ENCODE data around the gene CACUL1. TPM values are rescaled to one million over a fixed set of nuclear protein-coding genes. Genes with fewer than 3 reads are reported as not detected.

The CACUL1 gene
- total RNA-seq, 1 experiment from 2014 or later = 67.5 TPM

DNA sequence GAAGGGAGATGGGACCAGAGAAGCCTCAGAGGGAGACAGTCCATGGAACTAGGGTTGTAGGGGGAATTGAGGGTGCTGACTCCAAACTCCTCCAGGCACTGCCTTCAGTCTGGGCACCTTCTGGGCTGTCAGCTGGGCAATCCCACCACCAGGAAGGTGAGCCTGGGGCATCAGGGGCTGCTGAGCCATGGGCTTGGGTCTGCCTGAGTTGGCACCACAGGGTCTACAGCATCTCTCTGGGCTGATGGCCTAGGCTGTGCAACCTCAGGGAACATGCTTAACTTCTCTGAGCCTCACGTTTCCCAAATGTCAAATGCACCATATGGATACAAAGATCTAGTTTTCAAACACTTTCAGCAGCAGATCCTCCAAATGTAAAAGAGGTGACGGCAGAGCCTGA is 112.5 kb downstream of the CACUL1 start:
- no peak overlapping the region for H2AFZ ChIP-seq (ENCODE audit: low read depth, low read length, poor library complexity, severe bottlenecking)
- CTCF ChIA-PET = no interaction called here
- no peak overlapping the region for H3K9ac ChIP-seq (ENCODE audit: low read length)
- peaks cover 31% of the 10 kb centered on the region; the same call in 1 of the 2 replicates for H3K27me3 ChIP-seq (ENCODE audit: insufficient read depth, low read length)
- peaks cover 0 to 4% of the 10 kb centered on the region in 2 experiments; a peak in 2 of 4 replicates for H3K9me3 ChIP-seq (ENCODE audit: control insufficient read depth in 1 of 2, insufficient read depth in 1 of 2, low read depth in 1 of 2, low read length in 2 of 2)
- RAD21 ChIA-PET (ENCODE audit: low non-redundant PET in 1 of 2, low total read pairs in 2 of 2, uncharacterized antibody in 2 of 2, unreplicated experiment in 2 of 2) = no interaction called here
- no peaks in the 10 kb centered on the region for H3K79me2 ChIP-seq (ENCODE audit: insufficient read depth, low read length)
- no TSS peak for BruUV-seq (replicated peaks)
- no peak overlapping the region for H3K27ac ChIP-seq (ENCODE audit: low read depth, low read length)
- H3K4me1 ChIP-seq (ENCODE audit: control insufficient read depth in 1 of 2, insufficient read depth in 2 of 2, low read length in 2 of 2) = no peaks in the 10 kb centered on the region
- no peaks in the 10 kb centered on the region for H4K20me1 ChIP-seq (ENCODE audit: insufficient read depth)
- TF ChIP-seq YY1 (IDR thresholded peaks at IDR 0.05; ENCODE audit: extremely low read depth, insufficient replicate concordance, low read depth, low read length) = no peak
- no peak for TF ChIP-seq SIN3A (IDR thresholded peaks at IDR 0.05; ENCODE audit: low read depth)
- no peak for TF ChIP-seq SRF (IDR thresholded peaks at IDR 0.05; ENCODE audit: low read depth)
- TF ChIP-seq, protein P1, sequence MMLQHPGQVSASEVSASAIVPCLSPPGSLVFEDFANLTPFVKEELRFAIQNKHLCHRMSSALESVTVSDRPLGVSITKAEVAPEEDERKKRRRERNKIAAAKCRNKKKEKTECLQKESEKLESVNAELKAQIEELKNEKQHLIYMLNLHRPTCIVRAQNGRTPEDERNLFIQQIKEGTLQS (IDR thresholded peaks at IDR 0.05) = no peak
- TF ChIP-seq, protein P2, sequence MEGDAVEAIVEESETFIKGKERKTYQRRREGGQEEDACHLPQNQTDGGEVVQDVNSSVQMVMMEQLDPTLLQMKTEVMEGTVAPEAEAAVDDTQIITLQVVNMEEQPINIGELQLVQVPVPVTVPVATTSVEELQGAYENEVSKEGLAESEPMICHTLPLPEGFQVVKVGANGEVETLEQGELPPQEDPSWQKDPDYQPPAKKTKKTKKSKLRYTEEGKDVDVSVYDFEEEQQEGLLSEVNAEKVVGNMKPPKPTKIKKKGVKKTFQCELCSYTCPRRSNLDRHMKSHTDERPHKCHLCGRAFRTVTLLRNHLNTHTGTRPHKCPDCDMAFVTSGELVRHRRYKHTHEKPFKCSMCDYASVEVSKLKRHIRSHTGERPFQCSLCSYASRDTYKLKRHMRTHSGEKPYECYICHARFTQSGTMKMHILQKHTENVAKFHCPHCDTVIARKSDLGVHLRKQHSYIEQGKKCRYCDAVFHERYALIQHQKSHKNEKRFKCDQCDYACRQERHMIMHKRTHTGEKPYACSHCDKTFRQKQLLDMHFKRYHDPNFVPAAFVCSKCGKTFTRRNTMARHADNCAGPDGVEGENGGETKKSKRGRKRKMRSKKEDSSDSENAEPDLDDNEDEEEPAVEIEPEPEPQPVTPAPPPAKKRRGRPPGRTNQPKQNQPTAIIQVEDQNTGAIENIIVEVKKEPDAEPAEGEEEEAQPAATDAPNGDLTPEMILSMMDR (IDR thresholded peaks at IDR 0.05 in 2 of 3, conservative IDR thresholded peaks at IDR 0.05 in 1 of 3; ENCODE audit: borderline replicate concordance in 1 of 3, insufficient read depth in 1 of 3, low read depth in 2 of 3, low read length in 2 of 3) = no peak
- TF ChIP-seq CEBPB (IDR thresholded peaks at IDR 0.05; ENCODE audit: low read depth) = no peak
- TF ChIP-seq CBX3 (IDR thresholded peaks at IDR 0.05; ENCODE audit: low read depth) = no peak
- TF ChIP-seq, protein P3, sequence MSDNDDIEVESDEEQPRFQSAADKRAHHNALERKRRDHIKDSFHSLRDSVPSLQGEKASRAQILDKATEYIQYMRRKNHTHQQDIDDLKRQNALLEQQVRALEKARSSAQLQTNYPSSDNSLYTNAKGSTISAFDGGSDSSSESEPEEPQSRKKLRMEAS (IDR thresholded peaks at IDR 0.05) = no peak
- TF ChIP-seq EZH2 (IDR thresholded peaks at IDR 0.05) = no peak
- TF ChIP-seq TCF7L2 (IDR thresholded peaks at IDR 0.05; ENCODE audit: borderline replicate concordance, extremely low read depth, insufficient read depth, insufficient read length) = no peak
- TF ChIP-seq ELF1 (IDR thresholded peaks at IDR 0.05; ENCODE audit: borderline replicate concordance, low read depth) = no peak
- TF ChIP-seq JUND (IDR thresholded peaks at IDR 0.05) = no peak
- no peak for TF ChIP-seq POLR2A (IDR thresholded peaks at IDR 0.05; ENCODE audit: borderline replicate concordance, extremely low read depth, insufficient read depth, insufficient read length)
- no peak for TF ChIP-seq ZNF274 (IDR thresholded peaks at IDR 0.05; ENCODE audit: low read depth, low read length)
- no peak for TF ChIP-seq POLR2AphosphoS5 (IDR thresholded peaks at IDR 0.05; ENCODE audit: low read depth, low read length)
- TF ChIP-seq EGR1 (IDR thresholded peaks at IDR 0.05; ENCODE audit: low read depth) = no peak
- TF ChIP-seq, protein P4, sequence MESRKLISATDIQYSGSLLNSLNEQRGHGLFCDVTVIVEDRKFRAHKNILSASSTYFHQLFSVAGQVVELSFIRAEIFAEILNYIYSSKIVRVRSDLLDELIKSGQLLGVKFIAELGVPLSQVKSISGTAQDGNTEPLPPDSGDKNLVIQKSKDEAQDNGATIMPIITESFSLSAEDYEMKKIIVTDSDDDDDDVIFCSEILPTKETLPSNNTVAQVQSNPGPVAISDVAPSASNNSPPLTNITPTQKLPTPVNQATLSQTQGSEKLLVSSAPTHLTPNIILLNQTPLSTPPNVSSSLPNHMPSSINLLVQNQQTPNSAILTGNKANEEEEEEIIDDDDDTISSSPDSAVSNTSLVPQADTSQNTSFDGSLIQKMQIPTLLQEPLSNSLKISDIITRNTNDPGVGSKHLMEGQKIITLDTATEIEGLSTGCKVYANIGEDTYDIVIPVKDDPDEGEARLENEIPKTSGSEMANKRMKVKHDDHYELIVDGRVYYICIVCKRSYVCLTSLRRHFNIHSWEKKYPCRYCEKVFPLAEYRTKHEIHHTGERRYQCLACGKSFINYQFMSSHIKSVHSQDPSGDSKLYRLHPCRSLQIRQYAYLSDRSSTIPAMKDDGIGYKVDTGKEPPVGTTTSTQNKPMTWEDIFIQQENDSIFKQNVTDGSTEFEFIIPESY (IDR thresholded peaks at IDR 0.05; ENCODE audit: extremely low read depth, insufficient replicate concordance, low read length) = no peak
- H3K9me2 ChIP-seq (ENCODE audit: insufficient read depth) = no peaks in the 10 kb centered on the region
- ATAC-seq (no peak), DNase-seq (ENCODE audit: low read depth, low spot score) (no peak)
- H3K36me3 ChIP-seq (ENCODE audit: control insufficient read depth in 1 of 2, insufficient read depth in 2 of 2, low read length in 2 of 2) = no peaks in the 10 kb centered on the region
- H3K4me3 ChIP-seq (replicated peaks in 1 of 2; ENCODE audit: low read depth in 1 of 2, low read length in 2 of 2) = no peak overlapping the region
- POLR2A ChIA-PET = no interaction called here
- H3K4me2 ChIP-seq (ENCODE audit: low read length) = no peak overlapping the region
- intact Hi-C loops (cut with micrococcal nuclease) = no loop called here

Measured in HCT116 (cell line).